WTC11 (cell line): ENCODE data around the gene LDLRAD3. TPM values are rescaled to one million over a fixed set of nuclear protein-coding genes. Genes with fewer than 3 reads are reported as not detected.

Experiments used
- ATAC-seq: fragments of 200-7000 bp; cut with Tn5 transposase; 2 replicates; pipeline ENCODE4 v1.10.0; 2021; ENCODE audit warnings: mild to moderate bottlenecking, moderate library complexity
- CTCF ChIA-PET: fragments of 300-600 bp; sonication (Branson Sonifier 250); formaldehyde crosslinking; loops from one replicate; lab custom pipeline; 2021; ENCODE audit warnings: antibody characterized with exemption; lab: Charles Lee
- POLR2A ChIA-PET: fragments of 350-600 bp; sonication (Branson Sonifier 250); formaldehyde crosslinking; loops from one replicate; lab custom pipeline; 2021; ENCODE audit warnings: antibody characterized with exemption; lab: Charles Lee
- DNase-seq: peaks from one replicate; pipeline ENCODE4 v3.0.0; 2021; ENCODE audit warnings: low spot score
- H3K27ac Mint-ChIP-seq: 2 replicates; pipeline ENCODE4 v1.8.0; 2021; ENCODE audit warnings: mixed read lengths
- H3K27me3 Mint-ChIP-seq: 2 replicates; pipeline ENCODE4 v1.8.0; 2021; ENCODE audit warnings: low read depth, mild to moderate bottlenecking, moderate library complexity, mixed read lengths
- H3K36me3 Mint-ChIP-seq: 2 replicates; pipeline ENCODE4 v1.8.0; 2021; ENCODE audit warnings: mixed read lengths
- H3K4me1 Mint-ChIP-seq: 2 replicates; pipeline ENCODE4 v1.8.0; 2022; ENCODE audit warnings: mixed read lengths
- H3K4me3 Mint-ChIP-seq: 2 replicates; pipeline ENCODE4 v1.8.0; 2021; ENCODE audit warnings: mild to moderate bottlenecking, moderate library complexity, mixed read lengths
- H3K9me3 Mint-ChIP-seq: 2 replicates; pipeline ENCODE4 v1.8.0; 2021; ENCODE audit warnings: mixed read lengths
- GRHL2 ChIP-seq: fragments of 250-450 bp; sonication (Bioruptor Pico); IDR thresholded peaks from 2 replicates; pipeline ENCODE4 v1.8.0; 2022; ENCODE audit warnings: mild to moderate bottlenecking, moderate library complexity; ENCODE audit not compliant: insufficient replicate concordance, severe bottlenecking
- GTF2I ChIP-seq: fragments of 250-450 bp; sonication (Bioruptor Pico); conservative IDR thresholded peaks from 2 replicates; pipeline ENCODE4 v1.4.0; 2021; ENCODE audit warnings: mild to moderate bottlenecking
- HMGA2 ChIP-seq: fragments of 250-450 bp; sonication (Bioruptor Pico); IDR thresholded peaks from 2 replicates; pipeline ENCODE4 v1.4.0; 2021; ENCODE audit warnings: mild to moderate bottlenecking, moderate library complexity
- JAZF1 ChIP-seq: fragments of 250-450 bp; sonication (Bioruptor Pico); IDR thresholded peaks from 2 replicates; pipeline ENCODE4 v1.9.0; 2021; ENCODE audit warnings: moderate library complexity, mild to moderate bottlenecking, inconsistent platforms
- JUN ChIP-seq: sonication (generic); formaldehyde crosslinking; IDR thresholded peaks from 2 replicates; pipeline ENCODE4 v1.8.0; 2023; ENCODE audit warnings: mild to moderate bottlenecking, missing genetic modification reagents
- NFATC4 ChIP-seq: fragments of 250-450 bp; sonication (Bioruptor Pico); IDR thresholded peaks from 2 replicates; pipeline ENCODE4 v1.9.0; 2021; ENCODE audit warnings: mild to moderate bottlenecking
- NR1H2 ChIP-seq: sonication (generic); formaldehyde crosslinking; IDR thresholded peaks from 2 replicates; pipeline ENCODE4 v1.9.0; 2021; ENCODE audit warnings: mild to moderate bottlenecking, moderate library complexity, missing genetic modification reagents
- NR2C2 ChIP-seq: sonication (generic); formaldehyde crosslinking; IDR thresholded peaks from 2 replicates; pipeline ENCODE4 v1.8.0; 2022; ENCODE audit warnings: mild to moderate bottlenecking, missing genetic modification reagents
- OVOL2 ChIP-seq: fragments of 250-450 bp; sonication (Bioruptor Pico); IDR thresholded peaks from 2 replicates; pipeline ENCODE4 v1.9.0; 2021; ENCODE audit warnings: mild to moderate bottlenecking, borderline replicate concordance
- RORB ChIP-seq: fragments of 250-450 bp; sonication (Bioruptor Pico); IDR thresholded peaks from 2 replicates; pipeline ENCODE4 v1.9.0; 2021; ENCODE audit warnings: mild to moderate bottlenecking
- SOX15 ChIP-seq: fragments of 250-450 bp; sonication (Bioruptor Pico); IDR thresholded peaks from 2 replicates; pipeline ENCODE4 v1.9.0; 2021; ENCODE audit warnings: mild to moderate bottlenecking
- SP1 ChIP-seq: sonication (generic); formaldehyde crosslinking; conservative IDR thresholded peaks from 2 replicates; pipeline ENCODE4 v1.8.1; 2022; ENCODE audit warnings: missing genetic modification reagents
- ZNF138 ChIP-seq: sonication (generic); formaldehyde crosslinking; conservative IDR thresholded peaks from 2 replicates; pipeline ENCODE4 v1.8.1; 2022; ENCODE audit warnings: mild to moderate bottlenecking, moderate library complexity, missing genetic modification reagents
- ZNF396 ChIP-seq: fragments of 250-450 bp; sonication (Bioruptor Pico); IDR thresholded peaks from 2 replicates; pipeline ENCODE4 v1.8.0; 2021; ENCODE audit warnings: mild to moderate bottlenecking, moderate library complexity, borderline replicate concordance
- ZNF671 ChIP-seq: fragments of 250-450 bp; sonication (Bioruptor Pico); IDR thresholded peaks from 2 replicates; pipeline ENCODE4 v1.8.0; 2021; ENCODE audit warnings: mild to moderate bottlenecking
- total RNA-seq: library from RNA; stranded (reverse); gene quantifications from 3 replicates; pipeline ENCODE4 v1.2.3, GENCODE V29; 2021
- TF ChIP-seq, protein P1 (sequence below): sonication (generic); formaldehyde crosslinking; IDR thresholded peaks from 2 replicates; pipeline ENCODE4 v1.8.1; 2022; ENCODE audit warnings: low read depth, mild to moderate bottlenecking, moderate library complexity, missing genetic modification reagents, borderline replicate concordance
- TF ChIP-seq, protein P2 (sequence below): fragments of 250-450 bp; sonication (Bioruptor Pico); IDR thresholded peaks from 2 replicates; pipeline ENCODE4 v2.1.2; 2022; ENCODE audit warnings: mild to moderate bottlenecking, moderate library complexity
- TF ChIP-seq, protein P3 (sequence below): fragments of 250-450 bp; sonication (Bioruptor Pico); IDR thresholded peaks from 2 replicates; pipeline ENCODE4 v1.8.0; 2021; ENCODE audit warnings: mild to moderate bottlenecking
- TF ChIP-seq, protein P4 (sequence below): sonication (generic); formaldehyde crosslinking; IDR thresholded peaks from 2 replicates; pipeline ENCODE4 v1.8.0; 2022; ENCODE audit warnings: mild to moderate bottlenecking, missing genetic modification reagents

The LDLRAD3 gene
- total RNA-seq, 1 experiment from 2014 or later = 14.5 TPM

DNA sequence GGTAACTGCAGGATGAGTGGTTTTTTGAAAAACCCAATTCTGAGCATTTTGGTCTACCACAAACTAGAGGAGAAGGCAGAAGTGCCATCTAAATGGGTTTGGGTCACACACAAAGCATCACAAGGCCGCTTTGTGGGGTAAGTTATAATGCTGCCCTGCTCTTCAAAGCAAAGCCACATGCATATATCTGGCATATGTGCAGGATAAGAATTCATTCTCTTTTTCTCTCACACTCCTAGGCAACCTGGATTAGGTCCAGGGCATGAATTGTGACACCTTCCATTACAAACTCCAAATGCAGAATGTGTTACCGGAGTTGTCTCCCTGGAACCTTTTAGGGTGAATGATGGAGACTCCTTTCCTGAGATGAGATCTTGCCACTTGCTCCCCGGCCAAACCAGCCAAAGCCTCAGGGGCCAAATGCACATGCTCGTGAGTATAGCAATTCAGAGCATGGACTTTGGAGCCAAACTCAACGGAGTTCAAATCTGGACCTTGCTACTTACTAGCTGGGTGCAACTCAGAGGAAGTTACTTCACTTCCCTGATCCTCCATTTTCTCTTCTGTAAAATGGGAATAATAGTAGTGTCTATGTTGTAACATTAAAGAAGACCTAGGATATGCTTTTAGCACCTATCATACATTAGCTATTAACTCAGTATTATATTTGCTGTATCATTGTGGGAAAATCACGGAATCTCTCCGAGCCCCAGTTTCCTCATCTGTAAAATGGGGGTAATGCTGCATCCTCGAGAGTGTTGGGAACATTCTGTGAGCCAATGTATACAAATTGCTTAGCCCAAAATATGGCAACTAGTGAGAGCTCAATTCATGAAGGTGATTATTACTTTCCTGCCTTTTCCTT lies 248.8 kb downstream of the LDLRAD3 start (continued):
- TF ChIP-seq, protein P1, sequence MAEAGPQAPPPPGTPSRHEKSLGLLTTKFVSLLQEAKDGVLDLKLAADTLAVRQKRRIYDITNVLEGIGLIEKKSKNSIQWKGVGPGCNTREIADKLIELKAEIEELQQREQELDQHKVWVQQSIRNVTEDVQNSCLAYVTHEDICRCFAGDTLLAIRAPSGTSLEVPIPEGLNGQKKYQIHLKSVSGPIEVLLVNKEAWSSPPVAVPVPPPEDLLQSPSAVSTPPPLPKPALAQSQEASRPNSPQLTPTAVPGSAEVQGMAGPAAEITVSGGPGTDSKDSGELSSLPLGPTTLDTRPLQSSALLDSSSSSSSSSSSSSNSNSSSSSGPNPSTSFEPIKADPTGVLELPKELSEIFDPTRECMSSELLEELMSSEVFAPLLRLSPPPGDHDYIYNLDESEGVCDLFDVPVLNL (CRISPR knock-in tag) = no peak
- no peak for TF ChIP-seq ZNF138 (CRISPR knock-in tag)

DNA sequence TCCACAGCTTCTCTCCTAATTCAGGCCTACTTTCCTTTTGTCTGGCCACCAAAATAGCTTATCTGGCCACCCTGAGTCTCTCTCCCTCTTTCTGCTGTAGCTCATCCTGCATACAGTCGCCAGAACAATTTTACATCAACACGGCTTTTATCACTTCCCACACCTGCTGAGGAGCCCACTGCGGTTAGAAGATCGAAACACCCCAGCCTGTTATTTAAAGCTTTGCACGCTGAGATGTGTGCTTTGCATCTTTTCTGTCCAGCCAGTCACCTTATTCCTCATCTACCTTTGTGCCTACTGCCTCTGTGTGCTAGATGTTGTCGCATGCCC lies 249.4 kb downstream of the LDLRAD3 start:
- DNase-seq (no peak), ATAC-seq (no peak)
- Mint-ChIP-seq H3K4me3 (no peak overlapping the region), H3K36me3 (peaks cover 5% of the 10 kb centered on the region), H3K27me3 (no peaks in the 10 kb centered on the region), H3K27ac (no peak overlapping the region), H3K4me1 (peaks cover 24% of the 10 kb centered on the region), H3K9me3 (peaks cover 10% of the 10 kb centered on the region)
- ChIA-PET CTCF (interaction anchor here (1.7 to 2.3 kb wide), 2 partner anchors 66 to 73 kb away, joined by 5 read pairs; no protein-coding TSS in a partner anchor), POLR2A (no interaction called here)
- no peak for TF ChIP-seq RORB
- TF ChIP-seq JUN (CRISPR knock-in tag) = no peak
- TF ChIP-seq SP1 (CRISPR knock-in tag) = no peak
- no peak for TF ChIP-seq HMGA2 (CRISPR knock-in tag)
- TF ChIP-seq NR2C2 (CRISPR knock-in tag) = no peak
- TF ChIP-seq, protein P1 (CRISPR knock-in tag) = no peak
- TF ChIP-seq ZNF396 (CRISPR knock-in tag) = no peak
- no peak for TF ChIP-seq JAZF1
- TF ChIP-seq GRHL2 (CRISPR knock-in tag) = no peak
- no peak for TF ChIP-seq NR1H2 (CRISPR knock-in tag)
- no peak for TF ChIP-seq OVOL2 (CRISPR knock-in tag)
- TF ChIP-seq, protein P2, sequence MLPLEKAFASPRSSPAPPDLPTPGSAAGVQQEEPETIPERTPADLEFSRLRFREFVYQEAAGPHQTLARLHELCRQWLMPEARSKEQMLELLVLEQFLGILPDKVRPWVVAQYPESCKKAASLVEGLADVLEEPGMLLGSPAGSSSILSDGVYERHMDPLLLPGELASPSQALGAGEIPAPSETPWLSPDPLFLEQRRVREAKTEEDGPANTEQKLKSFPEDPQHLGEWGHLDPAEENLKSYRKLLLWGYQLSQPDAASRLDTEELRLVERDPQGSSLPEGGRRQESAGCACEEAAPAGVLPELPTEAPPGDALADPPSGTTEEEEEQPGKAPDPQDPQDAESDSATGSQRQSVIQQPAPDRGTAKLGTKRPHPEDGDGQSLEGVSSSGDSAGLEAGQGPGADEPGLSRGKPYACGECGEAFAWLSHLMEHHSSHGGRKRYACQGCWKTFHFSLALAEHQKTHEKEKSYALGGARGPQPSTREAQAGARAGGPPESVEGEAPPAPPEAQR (CRISPR knock-in tag) = no peak
- TF ChIP-seq ZNF671 (CRISPR knock-in tag) = no peak
- TF ChIP-seq GTF2I (CRISPR knock-in tag) = no peak
- TF ChIP-seq, protein P3, sequence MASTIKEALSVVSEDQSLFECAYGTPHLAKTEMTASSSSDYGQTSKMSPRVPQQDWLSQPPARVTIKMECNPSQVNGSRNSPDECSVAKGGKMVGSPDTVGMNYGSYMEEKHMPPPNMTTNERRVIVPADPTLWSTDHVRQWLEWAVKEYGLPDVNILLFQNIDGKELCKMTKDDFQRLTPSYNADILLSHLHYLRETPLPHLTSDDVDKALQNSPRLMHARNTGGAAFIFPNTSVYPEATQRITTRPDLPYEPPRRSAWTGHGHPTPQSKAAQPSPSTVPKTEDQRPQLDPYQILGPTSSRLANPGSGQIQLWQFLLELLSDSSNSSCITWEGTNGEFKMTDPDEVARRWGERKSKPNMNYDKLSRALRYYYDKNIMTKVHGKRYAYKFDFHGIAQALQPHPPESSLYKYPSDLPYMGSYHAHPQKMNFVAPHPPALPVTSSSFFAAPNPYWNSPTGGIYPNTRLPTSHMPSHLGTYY (CRISPR knock-in tag) = no peak
- TF ChIP-seq ZNF138 (CRISPR knock-in tag) = no peak
- no peak for TF ChIP-seq NFATC4 (CRISPR knock-in tag)
- TF ChIP-seq, protein P4, sequence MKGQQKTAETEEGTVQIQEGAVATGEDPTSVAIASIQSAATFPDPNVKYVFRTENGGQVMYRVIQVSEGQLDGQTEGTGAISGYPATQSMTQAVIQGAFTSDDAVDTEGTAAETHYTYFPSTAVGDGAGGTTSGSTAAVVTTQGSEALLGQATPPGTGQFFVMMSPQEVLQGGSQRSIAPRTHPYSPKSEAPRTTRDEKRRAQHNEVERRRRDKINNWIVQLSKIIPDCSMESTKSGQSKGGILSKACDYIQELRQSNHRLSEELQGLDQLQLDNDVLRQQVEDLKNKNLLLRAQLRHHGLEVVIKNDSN = no peak
- TF ChIP-seq SOX15 (CRISPR knock-in tag) = no peak
